IMR-90 (cell line): ENCODE results near the gene PPP1R8. TPM values are rescaled to one million over a fixed set of nuclear protein-coding genes. Genes with fewer than 3 reads are reported as not detected.

ENCODE experiments used
- ATAC-seq: fragments of 200-7000 bp; cut with Tn5 transposase; 2 replicates; pipeline ENCODE4 v1.9.1; 2020; ENCODE audit warnings: low read depth, mild to moderate bottlenecking, moderate library complexity
- BruUV-seq: library from RNA; stranded (reverse); fragments of 400-500 nt; replicated peaks from 2 replicates; lab custom pipeline; 2021; lab: Mats Ljungman, UMichigan
- CTCF ChIA-PET: fragments of 300-600 bp; formaldehyde crosslinking; extraction: SDS; loops from one replicate; lab custom pipeline; 2021; ENCODE audit warnings: antibody characterized with exemption; lab: Yijun Ruan, JAX
- POLR2A ChIA-PET: fragments of 300-600 bp; sonication (Branson Sonifier 250); formaldehyde crosslinking; loops from one replicate; lab custom pipeline; 2022; ENCODE audit warnings: antibody characterized with exemption; ENCODE audit not compliant: unreplicated experiment; lab: Charles Lee
- DNase-seq: peaks from one replicate; pipeline ENCODE4 v3.0.0; 2013
- H2AFZ ChIP-seq: replicated peaks from 2 replicates; pipeline ENCODE3; 2013; ENCODE audit warnings: low read length, mild to moderate bottlenecking; ENCODE audit not compliant: poor library complexity
- H2AK5ac ChIP-seq: 2 replicates; pipeline ENCODE4 v1.6.1; 2013; ENCODE audit warnings: low read depth, low read length, inconsistent platforms
- H2AK9ac ChIP-seq: replicated peaks from 2 replicates; pipeline ENCODE3; 2013; ENCODE audit warnings: mild to moderate bottlenecking, low read depth, low read length, moderate library complexity; ENCODE audit not compliant: poor library complexity
- H2BK120ac ChIP-seq: 2 replicates; pipeline ENCODE4 v1.6.1; 2013; ENCODE audit warnings: low read depth, low read length, inconsistent platforms
- H2BK15ac ChIP-seq: 3 replicates; pipeline ENCODE4 v1.6.1; 2013; ENCODE audit warnings: low read depth, low read length, inconsistent platforms
- H2BK20ac ChIP-seq: 2 replicates; pipeline ENCODE4 v1.6.1; 2013; ENCODE audit warnings: low read depth, mild to moderate bottlenecking, inconsistent platforms, low read length, moderate library complexity
- H2BK5ac ChIP-seq: 2 replicates; pipeline ENCODE4 v1.6.1; 2013; ENCODE audit warnings: mild to moderate bottlenecking, low read depth, low read length, inconsistent platforms; ENCODE audit not compliant: poor library complexity, severe bottlenecking
- H3K14ac ChIP-seq: replicated peaks from 2 replicates; pipeline ENCODE4 v1.6.1; 2013; ENCODE audit warnings: low read depth, low read length, inconsistent platforms
- H3K18ac ChIP-seq: 2 replicates; pipeline ENCODE4 v1.6.1; 2013; ENCODE audit warnings: low read depth, low read length, control low read depth
- H3K23ac ChIP-seq: 2 replicates; pipeline ENCODE4 v1.6.1; 2013; ENCODE audit warnings: low read depth, low read length, inconsistent platforms
- H3K27ac ChIP-seq: 2 replicates; pipeline ENCODE4 v1.5.1; 2013; ENCODE audit warnings: mild to moderate bottlenecking, control low read depth, low read length; ENCODE audit not compliant: insufficient read depth
- H3K27me3 ChIP-seq: 2 replicates; pipeline ENCODE4 v1.6.1; 2013; ENCODE audit warnings: low read length; ENCODE audit not compliant: control insufficient read depth, insufficient read depth
- H3K36me3 ChIP-seq: 2 replicates; pipeline ENCODE4 v1.6.1; 2013; ENCODE audit warnings: low read length, mixed read lengths; ENCODE audit not compliant: control insufficient read depth, insufficient read depth
- H3K4ac ChIP-seq: 2 replicates; pipeline ENCODE4 v1.6.1; 2013; ENCODE audit warnings: low read depth, low read length, inconsistent platforms
- H3K4me1 ChIP-seq: 2 replicates; pipeline ENCODE4 v1.6.1; 2013; ENCODE audit warnings: low read length, mixed read lengths; ENCODE audit not compliant: control insufficient read depth, insufficient read depth
- H3K4me2 ChIP-seq: 2 replicates; pipeline ENCODE4 v1.6.1; 2013; ENCODE audit warnings: low read depth, mild to moderate bottlenecking, control low read depth, low read length, moderate library complexity
- H3K4me3 ChIP-seq: 2 replicates; pipeline ENCODE4 v1.5.1; 2013; ENCODE audit warnings: low read depth, mild to moderate bottlenecking, control low read depth, low read length, moderate library complexity; ENCODE audit not compliant: insufficient read depth
- H3K56ac ChIP-seq: 2 replicates; pipeline ENCODE4 v1.6.1; 2013; ENCODE audit warnings: low read length, inconsistent platforms; ENCODE audit not compliant: insufficient read depth; ENCODE audit errors: extremely low read depth
- H3K79me1 ChIP-seq, 2 experiments: 2 replicates each; pipeline ENCODE4 v1.6.1; 2013; ENCODE audit warnings: low read length in 2 of 2, inconsistent platforms in 1 of 2, low read depth in 1 of 2
- H3K9ac ChIP-seq: 2 replicates; pipeline ENCODE4 v1.6.1; 2013; ENCODE audit warnings: low read depth, low read length, control low read depth
- H3K9me1 ChIP-seq: 2 replicates; pipeline ENCODE4 v1.6.1; 2013; ENCODE audit warnings: low read length, inconsistent platforms; ENCODE audit not compliant: insufficient read depth
- H3K9me3 ChIP-seq: 2 replicates; pipeline ENCODE4 v1.6.1; 2013; ENCODE audit warnings: low read length; ENCODE audit not compliant: control insufficient read depth, insufficient read depth
- H4K20me1 ChIP-seq: 2 replicates; pipeline ENCODE4 v1.6.1; 2013; ENCODE audit warnings: low read length, inconsistent platforms; ENCODE audit not compliant: insufficient read depth
- H4K5ac ChIP-seq: 2 replicates; pipeline ENCODE4 v1.6.1; 2013; ENCODE audit warnings: mild to moderate bottlenecking, low read depth, low read length, control low read depth
- H4K8ac ChIP-seq, 2 experiments: 2 replicates each; pipeline ENCODE4 v1.6.1; 2013; ENCODE audit warnings: low read depth in 2 of 2, low read length in 2 of 2, control low read depth in 1 of 2, inconsistent platforms in 1 of 2
- H4K91ac ChIP-seq: 2 replicates; pipeline ENCODE4 v1.6.1; 2013; ENCODE audit warnings: low read depth, low read length, inconsistent platforms; ENCODE audit not compliant: insufficient read depth
- BHLHE40 ChIP-seq: fragments of 150-350 bp; IDR thresholded peaks from 2 replicates; pipeline ENCODE4 v1.6.1; 2016; ENCODE audit warnings: mild to moderate bottlenecking, low read depth, low read length
- FOS ChIP-seq: fragments of 150-350 bp; IDR thresholded peaks from 2 replicates; pipeline ENCODE4 v1.6.1; 2016; ENCODE audit warnings: low read depth, low read length
- MAFK ChIP-seq: IDR thresholded peaks from 2 replicates; pipeline ENCODE4 v1.6.1; 2012; ENCODE audit warnings: low read depth, low read length, improper control_type of control experiment
- NFE2L2 ChIP-seq: fragments of 150-350 bp; IDR thresholded peaks from 2 replicates; pipeline ENCODE4 v1.6.1; 2016; ENCODE audit warnings: low read depth, mild to moderate bottlenecking, low read length
- POLR2A ChIP-seq: IDR thresholded peaks from 2 replicates; pipeline ENCODE4 v1.6.1; 2012; ENCODE audit warnings: mild to moderate bottlenecking, low read depth, low read length
- RAD21 ChIP-seq: IDR thresholded peaks from 2 replicates; pipeline ENCODE4 v1.6.1; 2012; ENCODE audit warnings: low read length, improper control_type of control experiment
- RFX5 ChIP-seq: IDR thresholded peaks from 2 replicates; pipeline ENCODE4 v1.8.0; 2012; ENCODE audit warnings: low read depth, mild to moderate bottlenecking, low read length, moderate library complexity
- WGBS, 2 experiments: methylation state at CpG; one replicate each; pipeline versions ENCODE4 v1.1.5 to v1.1.7; 2013; ENCODE audit warnings: missing lambda C conversion rate in 2 of 2; ENCODE audit not compliant: insufficient read length in 1 of 2; ENCODE audit errors: extremely low coverage in 2 of 2; 5-methylcytosine and 5-hydroxymethylcytosine counted together
- dilution Hi-C: fragments of 300-500 bp; cut with HindIII; formaldehyde crosslinking; loops from one replicate; pipeline ENCODE4 v1.14.3; 2018; ENCODE audit warnings: low sequenced_read_pairs; ENCODE audit not compliant: unreplicated experiment
- in situ Hi-C: fragments of 300-500 bp; cut with MboI; formaldehyde crosslinking; loops from 3 replicates; pipeline ENCODE4 v1.14.3; 2019; ENCODE audit warnings: low sequenced_read_pairs, inconsistent platforms, mixed read lengths
- intact Hi-C: fragments of 100-400 bp; cut with micrococcal nuclease; formaldehyde crosslinking; loops from 2 replicates; pipeline ENCODE4 v1.10.0; 2022
- polyA plus RNA-seq, 3 experiments: library from polyadenylated mRNA; depleted of rRNA; stranded (reverse); fragments of >200 nt; gene quantifications; 2 replicates each; pipeline ENCODE4 v1.2.3, GENCODE V29; 2012; ENCODE audit warnings: low replicate concordance in 1 of 3
- total RNA-seq: library from RNA; depleted of rRNA; stranded (reverse); fragments of >200 nt; gene quantifications from 2 replicates; pipeline ENCODE4 v1.2.3, GENCODE V29; 2012

Gene PPP1R8
- total and polyA plus RNA-seq, 2 of the 4 experiments (the other 2 are of a cell fraction) = 53.8 to 80.1 TPM

DNA sequence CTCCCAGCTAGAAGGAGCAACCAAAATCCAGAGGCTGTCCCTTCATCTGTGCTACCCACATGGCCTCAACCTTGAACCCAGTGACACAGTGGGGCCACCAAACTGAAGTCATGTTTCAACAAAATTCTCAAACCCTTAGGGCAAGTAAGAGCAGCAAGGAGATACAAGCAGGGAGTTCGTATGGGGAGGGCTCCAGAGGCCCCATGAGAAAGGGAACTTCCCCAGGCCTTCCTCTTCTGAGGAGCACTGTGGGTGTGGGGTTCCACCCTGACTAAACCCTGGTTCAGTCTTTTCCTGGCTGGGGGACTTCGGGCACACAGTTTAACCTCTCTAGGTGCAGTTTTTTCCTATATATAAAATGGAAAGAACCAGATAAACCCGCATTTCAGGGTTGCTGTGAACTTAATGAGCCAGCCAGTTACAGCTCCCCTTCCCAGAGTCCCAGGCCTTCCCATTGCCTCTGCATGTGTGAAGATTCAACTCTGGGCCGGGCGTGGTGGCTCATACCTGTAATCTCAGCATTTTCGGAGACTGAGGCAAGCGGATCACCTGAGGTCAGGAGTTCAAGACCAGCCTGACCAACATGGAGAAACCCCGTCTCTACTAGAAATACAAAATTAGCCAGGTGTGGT is 33.8 kb downstream of the PPP1R8 start:
- no TSS peak for BruUV-seq
- Histone ChIP-seq H3K4me1 (peaks cover 13% of the 10 kb centered on the region), H3K14ac (peak overlapping the region; percentile 89; the same call in 1 of the 2 replicates), H2AK9ac (peak overlapping the region; percentile 78), H3K79me1 (no peaks in the 10 kb centered on the region), H3K9me1 (peaks cover 13% of the 10 kb centered on the region), H3K9me3 (no peaks in the 10 kb centered on the region), H2AFZ (peak overlapping the region; percentile 74), H3K18ac (peak overlapping the region; percentile 54), H3K27me3 (no peaks in the 10 kb centered on the region), H4K5ac (no peak overlapping the region), H4K8ac (peak overlapping the region in 1 of 2 experiments; percentile 72; a peak in 2 of 4 replicates), H3K56ac (no peak overlapping the region), H2BK5ac (peak overlapping the region; percentile 51), H4K20me1 (no peaks in the 10 kb centered on the region), H2AK5ac (peak overlapping the region; percentile 75; the same call in 1 of the 2 replicates), H4K91ac (no peak overlapping the region), H3K4me3 (no peak overlapping the region), H3K23ac (no peak overlapping the region), H3K9ac (no peak overlapping the region), H3K27ac (no peak overlapping the region), H2BK15ac (peak overlapping the region; percentile 74; the same call in 1 of the 3 replicates), H3K36me3 (no peaks in the 10 kb centered on the region), H3K4me2 (no peak overlapping the region), H2BK20ac (peak overlapping the region; percentile 85; the same call in 1 of the 2 replicates), H2BK120ac (peak overlapping the region; percentile 71; the same call in 1 of the 2 replicates), H3K4ac (peak overlapping the region; percentile 80; the same call in 1 of the 2 replicates)
- TF ChIP-seq POLR2A (no peak), BHLHE40 (no peak), RAD21 (no peak), RFX5 (no peak), NFE2L2 (no peak), FOS (no peak), MAFK (no peak)
- in situ Hi-C loops (loop anchor here (5.0 to 25.0 kb wide), 2 partner anchors 118 to 348 kb away; no protein-coding TSS in a partner anchor), dilution Hi-C loops (no loop called here), intact Hi-C loops (loop anchor here (5.0 kb wide), 1 partner anchor 203 kb away; no protein-coding TSS in a partner anchor)
- no CpG with 5 or more reads among the region's 8 CpGs for WGBS, 2 experiments
- no peak for ATAC-seq
- ChIA-PET CTCF (interaction anchor here (1.0 to 1.1 kb wide), 2 partner anchors 17 to 22 kb away, joined by 3 read pairs; no protein-coding TSS in a partner anchor), POLR2A (no interaction called here)
- no peak for DNase-seq
